Neural cell (in vitro differentiated cells): ENCODE measurements around the gene ILDR2. TPM values are rescaled to one million over a fixed set of nuclear protein-coding genes. Genes with fewer than 3 reads are reported as not detected.

Source experiments
- H2AFZ ChIP-seq: fragments of 200-600, 300-800 bp; sonication (generic), shearing (Covaris generic); 2 replicates; pipeline ENCODE4 v1.6.0; 2014; ENCODE audit warnings: low read depth, mild to moderate bottlenecking, antibody characterized with exemption, low read length, moderate library complexity
- H3F3A ChIP-seq: fragments of 200-600 bp; shearing (Covaris generic); 2 replicates; pipeline ENCODE4 v1.6.1; 2016; ENCODE audit warnings: mild to moderate bottlenecking, moderate library complexity, mixed read lengths, antibody characterized with exemption, low read length; ENCODE audit not compliant: insufficient read depth, poor library complexity, severe bottlenecking
- H3K27ac ChIP-seq: fragments of 200-600, 300-800 bp; sonication (generic), shearing (Covaris generic); 2 replicates; pipeline ENCODE4 v1.5.1; 2014; ENCODE audit warnings: mild to moderate bottlenecking, low read length, moderate library complexity
- H3K27me3 ChIP-seq: fragments of 300-800, 200-600 bp; sonication (generic), shearing (Covaris generic); 2 replicates; pipeline ENCODE4 v1.6.0; 2014; ENCODE audit warnings: mild to moderate bottlenecking, low read depth, low read length, moderate library complexity; ENCODE audit not compliant: insufficient read depth
- H3K36me3 ChIP-seq: fragments of 300-800, 200-600 bp; sonication (generic), shearing (Covaris generic); 2 replicates; pipeline ENCODE4 v1.5.1; 2014; ENCODE audit warnings: mild to moderate bottlenecking, antibody characterized with exemption, low read length, moderate library complexity; ENCODE audit not compliant: insufficient read depth
- H3K4me2 ChIP-seq: fragments of 300-800, 200-600 bp; sonication (generic), shearing (Covaris generic); 2 replicates; pipeline ENCODE4 v1.6.0; 2014; ENCODE audit warnings: mild to moderate bottlenecking, low read length
- H3K4me3 ChIP-seq: fragments of 300-800, 200-600 bp; sonication (generic), shearing (Covaris generic); 2 replicates; pipeline ENCODE4 v1.5.1; 2014; ENCODE audit warnings: mild to moderate bottlenecking, low read length, moderate library complexity
- H3K79me2 ChIP-seq: fragments of 200-600 bp; shearing (Covaris generic); replicated peaks from 2 replicates; pipeline ENCODE4 v1.6.0; 2014; ENCODE audit warnings: mild to moderate bottlenecking, low read length, moderate library complexity; ENCODE audit not compliant: insufficient read depth
- H3K9ac ChIP-seq: fragments of 300-800, 200-600 bp; sonication (generic), shearing (Covaris generic); 2 replicates; pipeline ENCODE4 v1.6.1; 2016; ENCODE audit warnings: mild to moderate bottlenecking, low read length, mixed read lengths
- H3K9me2 ChIP-seq: fragments of 200-600 bp; shearing (Covaris generic); 2 replicates; pipeline ENCODE4 v1.6.1; 2016; ENCODE audit warnings: mild to moderate bottlenecking, low read length, mixed read lengths; ENCODE audit not compliant: insufficient read depth
- H3K9me3 ChIP-seq: fragments of 200-600, 300-800 bp; sonication (generic), shearing (Covaris generic); 2 replicates; pipeline ENCODE4 v1.6.1; 2016; ENCODE audit warnings: mild to moderate bottlenecking, mixed run types, low read length, moderate library complexity, mixed read lengths
- H4K20me1 ChIP-seq: fragments of 200-600 bp; shearing (Covaris generic); 2 replicates; pipeline ENCODE4 v1.6.1; 2016; ENCODE audit warnings: mild to moderate bottlenecking, mixed run types; ENCODE audit not compliant: insufficient read depth
- EP300 ChIP-seq: fragments of 450-650 bp; conservative IDR thresholded peaks from 2 replicates; pipeline ENCODE4 v1.6.1; 2014; ENCODE audit warnings: antibody characterized with exemption, mild to moderate bottlenecking, moderate library complexity; ENCODE audit not compliant: poor library complexity, severe bottlenecking
- EZH2 ChIP-seq: fragments of 200-600, 300-800 bp; shearing (Covaris generic), sonication (generic); IDR thresholded peaks from 2 replicates; pipeline ENCODE4 v1.6.1; 2014; ENCODE audit warnings: antibody characterized with exemption, low read length, borderline replicate concordance, mild to moderate bottlenecking; ENCODE audit not compliant: insufficient read depth, poor library complexity, severe bottlenecking
- MXI1 ChIP-seq: fragments of 450-650 bp; conservative IDR thresholded peaks from 2 replicates; pipeline ENCODE4 v1.6.1; 2014; ENCODE audit warnings: antibody characterized with exemption, mild to moderate bottlenecking; ENCODE audit not compliant: poor library complexity, severe bottlenecking
- POLR2AphosphoS5 ChIP-seq: IDR thresholded peaks from 2 replicates; pipeline ENCODE4 v1.6.1; 2012
- RAD21 ChIP-seq: fragments of 450-650 bp; conservative IDR thresholded peaks from 2 replicates; pipeline ENCODE4 v1.6.1; 2014; ENCODE audit warnings: antibody characterized with exemption, mild to moderate bottlenecking, moderate library complexity
- SMC3 ChIP-seq: fragments of 450-650 bp; conservative IDR thresholded peaks from 2 replicates; pipeline ENCODE4 v1.6.1; 2014; ENCODE audit warnings: antibody characterized with exemption, mild to moderate bottlenecking, moderate library complexity; ENCODE audit not compliant: poor library complexity
- TAF1 ChIP-seq: IDR thresholded peaks from 2 replicates; pipeline ENCODE4 v1.6.1; 2012; ENCODE audit warnings: low read depth
- polyA plus RNA-seq: library from polyadenylated mRNA; depleted of rRNA; stranded (reverse); fragments of >200 nt; gene quantifications from 2 replicates; pipeline ENCODE4 v1.2.3, GENCODE V29; 2014
- TF ChIP-seq, protein P1 (sequence below): fragments of 450-650 bp; IDR thresholded peaks from 2 replicates; pipeline ENCODE4 v1.5.1; 2014; ENCODE audit warnings: antibody characterized with exemption, mild to moderate bottlenecking, moderate library complexity; ENCODE audit not compliant: poor library complexity, severe bottlenecking
- TF ChIP-seq, protein P2 (sequence below): IDR thresholded peaks from 2 replicates; pipeline ENCODE4 v1.6.1; 2012; ENCODE audit warnings: borderline replicate concordance

ILDR2 gene
- polyA plus RNA-seq, 1 donor from 2014 or later, result 6.8 TPM

DNA sequence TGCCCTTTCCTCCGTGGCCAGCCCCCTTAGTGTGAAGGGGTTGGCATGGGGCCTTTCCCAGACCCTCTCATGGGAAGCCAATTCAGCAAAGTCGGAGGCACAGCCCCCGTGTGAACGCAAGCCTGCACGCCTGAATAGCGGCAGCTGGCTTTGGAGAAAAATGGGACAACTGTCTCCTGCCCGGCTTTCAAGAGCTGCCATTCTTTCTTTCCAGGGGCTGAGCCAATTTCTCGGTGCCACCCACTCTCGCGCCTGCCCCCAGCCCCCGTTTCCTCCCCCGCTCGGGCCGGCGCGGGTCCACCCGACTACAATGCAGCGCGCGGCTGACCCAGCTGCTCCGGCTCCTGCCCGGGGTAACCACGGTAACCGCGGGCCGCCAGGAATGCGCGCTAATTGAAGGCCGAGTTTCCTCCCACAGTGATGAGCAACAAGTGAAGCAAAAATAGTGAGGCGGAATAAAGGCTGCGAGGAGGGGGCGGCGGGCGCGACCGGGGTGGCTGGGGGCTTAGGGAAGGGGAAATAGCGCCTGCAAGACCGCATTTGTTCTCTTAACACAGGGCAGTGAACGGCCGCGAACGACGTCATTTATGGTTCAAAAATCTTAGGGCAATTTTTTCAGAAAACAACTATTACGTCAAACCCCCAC lies 27.8 kb downstream of the ILDR2 start:
- H3K27me3 ChIP-seq, result no peaks in the 10 kb centered on the region
- H2AFZ ChIP-seq, result peak overlapping the region; percentile 34
- H3K79me2 ChIP-seq, result no peaks in the 10 kb centered on the region
- H3K4me2 ChIP-seq, result peak overlapping the region; percentile 21
- TF ChIP-seq MXI1, result peak; percentile 17
- no peak for TF ChIP-seq EP300
- no peaks in the 10 kb centered on the region for H3K36me3 ChIP-seq
- H3K27ac ChIP-seq, result no peak overlapping the region
- H3K4me3 ChIP-seq, result peak overlapping the region; percentile 65
- no peaks in the 10 kb centered on the region for H3K9me2 ChIP-seq
- no peaks in the 10 kb centered on the region for H4K20me1 ChIP-seq
- H3K9ac ChIP-seq, result peak overlapping the region; percentile 2
- no peaks in the 10 kb centered on the region for H3F3A ChIP-seq
- H3K9me3 ChIP-seq, result no peaks in the 10 kb centered on the region

DNA sequence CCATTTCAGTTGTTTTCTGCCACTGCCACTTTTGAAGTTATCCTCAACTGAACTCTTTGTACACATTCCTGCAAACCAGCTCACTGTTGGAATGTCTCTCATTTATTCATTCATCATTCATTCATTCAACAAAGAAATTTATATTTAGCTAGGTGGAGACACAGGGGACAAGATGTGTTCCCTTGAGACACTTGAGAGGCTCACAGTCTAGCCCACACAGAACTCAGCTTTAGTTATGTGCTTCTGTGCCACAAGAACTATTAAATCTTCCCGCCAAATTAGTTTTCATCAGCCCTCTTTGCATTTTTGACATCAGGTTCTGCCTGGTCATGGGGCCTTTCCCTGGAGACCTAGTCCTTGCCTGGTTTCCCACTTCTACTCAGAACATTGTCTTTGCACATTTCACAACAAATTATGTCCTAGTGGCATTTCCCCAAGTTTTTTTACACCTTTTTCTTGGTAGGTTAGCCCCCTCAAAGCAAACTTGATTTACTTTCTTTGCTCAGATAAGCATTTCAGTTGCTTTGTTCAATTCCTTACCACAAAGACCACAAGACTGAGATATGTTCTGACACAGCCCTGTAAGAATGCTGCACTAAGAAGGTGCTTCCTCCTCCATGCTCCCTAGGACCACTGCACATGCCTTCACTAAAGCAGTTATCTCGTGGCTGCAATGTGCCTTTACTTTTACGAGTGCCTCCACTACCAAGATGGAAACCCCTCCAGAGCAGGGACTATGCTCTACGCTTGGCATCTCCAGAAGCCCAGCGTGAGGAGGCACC lies 31.0 kb downstream of the ILDR2 start:
- no peak overlapping the region for H3K4me3 ChIP-seq
- no peaks in the 10 kb centered on the region for H3K36me3 ChIP-seq
- no peak overlapping the region for H3K9ac ChIP-seq
- H3K9me3 ChIP-seq, result no peaks in the 10 kb centered on the region
- no peaks in the 10 kb centered on the region for H3F3A ChIP-seq
- H3K4me2 ChIP-seq, result no peak overlapping the region
- no peaks in the 10 kb centered on the region for H3K27me3 ChIP-seq
- H3K9me2 ChIP-seq, result no peaks in the 10 kb centered on the region
- H3K79me2 ChIP-seq, result no peaks in the 10 kb centered on the region
- no peak overlapping the region for H2AFZ ChIP-seq
- no peak overlapping the region for H3K27ac ChIP-seq
- no peaks in the 10 kb centered on the region for H4K20me1 ChIP-seq
- TF ChIP-seq, protein P1, sequence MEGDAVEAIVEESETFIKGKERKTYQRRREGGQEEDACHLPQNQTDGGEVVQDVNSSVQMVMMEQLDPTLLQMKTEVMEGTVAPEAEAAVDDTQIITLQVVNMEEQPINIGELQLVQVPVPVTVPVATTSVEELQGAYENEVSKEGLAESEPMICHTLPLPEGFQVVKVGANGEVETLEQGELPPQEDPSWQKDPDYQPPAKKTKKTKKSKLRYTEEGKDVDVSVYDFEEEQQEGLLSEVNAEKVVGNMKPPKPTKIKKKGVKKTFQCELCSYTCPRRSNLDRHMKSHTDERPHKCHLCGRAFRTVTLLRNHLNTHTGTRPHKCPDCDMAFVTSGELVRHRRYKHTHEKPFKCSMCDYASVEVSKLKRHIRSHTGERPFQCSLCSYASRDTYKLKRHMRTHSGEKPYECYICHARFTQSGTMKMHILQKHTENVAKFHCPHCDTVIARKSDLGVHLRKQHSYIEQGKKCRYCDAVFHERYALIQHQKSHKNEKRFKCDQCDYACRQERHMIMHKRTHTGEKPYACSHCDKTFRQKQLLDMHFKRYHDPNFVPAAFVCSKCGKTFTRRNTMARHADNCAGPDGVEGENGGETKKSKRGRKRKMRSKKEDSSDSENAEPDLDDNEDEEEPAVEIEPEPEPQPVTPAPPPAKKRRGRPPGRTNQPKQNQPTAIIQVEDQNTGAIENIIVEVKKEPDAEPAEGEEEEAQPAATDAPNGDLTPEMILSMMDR, result no peak
- TF ChIP-seq SMC3, result no peak
- TF ChIP-seq POLR2AphosphoS5, result no peak
- TF ChIP-seq MXI1, result no peak
- TF ChIP-seq RAD21, result no peak
- TF ChIP-seq TAF1, result no peak
- TF ChIP-seq, protein P2, sequence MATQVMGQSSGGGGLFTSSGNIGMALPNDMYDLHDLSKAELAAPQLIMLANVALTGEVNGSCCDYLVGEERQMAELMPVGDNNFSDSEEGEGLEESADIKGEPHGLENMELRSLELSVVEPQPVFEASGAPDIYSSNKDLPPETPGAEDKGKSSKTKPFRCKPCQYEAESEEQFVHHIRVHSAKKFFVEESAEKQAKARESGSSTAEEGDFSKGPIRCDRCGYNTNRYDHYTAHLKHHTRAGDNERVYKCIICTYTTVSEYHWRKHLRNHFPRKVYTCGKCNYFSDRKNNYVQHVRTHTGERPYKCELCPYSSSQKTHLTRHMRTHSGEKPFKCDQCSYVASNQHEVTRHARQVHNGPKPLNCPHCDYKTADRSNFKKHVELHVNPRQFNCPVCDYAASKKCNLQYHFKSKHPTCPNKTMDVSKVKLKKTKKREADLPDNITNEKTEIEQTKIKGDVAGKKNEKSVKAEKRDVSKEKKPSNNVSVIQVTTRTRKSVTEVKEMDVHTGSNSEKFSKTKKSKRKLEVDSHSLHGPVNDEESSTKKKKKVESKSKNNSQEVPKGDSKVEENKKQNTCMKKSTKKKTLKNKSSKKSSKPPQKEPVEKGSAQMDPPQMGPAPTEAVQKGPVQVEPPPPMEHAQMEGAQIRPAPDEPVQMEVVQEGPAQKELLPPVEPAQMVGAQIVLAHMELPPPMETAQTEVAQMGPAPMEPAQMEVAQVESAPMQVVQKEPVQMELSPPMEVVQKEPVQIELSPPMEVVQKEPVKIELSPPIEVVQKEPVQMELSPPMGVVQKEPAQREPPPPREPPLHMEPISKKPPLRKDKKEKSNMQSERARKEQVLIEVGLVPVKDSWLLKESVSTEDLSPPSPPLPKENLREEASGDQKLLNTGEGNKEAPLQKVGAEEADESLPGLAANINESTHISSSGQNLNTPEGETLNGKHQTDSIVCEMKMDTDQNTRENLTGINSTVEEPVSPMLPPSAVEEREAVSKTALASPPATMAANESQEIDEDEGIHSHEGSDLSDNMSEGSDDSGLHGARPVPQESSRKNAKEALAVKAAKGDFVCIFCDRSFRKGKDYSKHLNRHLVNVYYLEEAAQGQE, result no peak
- no peak for TF ChIP-seq EP300
- TF ChIP-seq EZH2, result no peak
